Calu3 (cell line): ENCODE measurements around the gene VSTM1. TPM values are rescaled to one million over a fixed set of nuclear protein-coding genes. Genes with fewer than 3 reads are reported as not detected.
"Not testable (repeated sequence)": the region's sequence is repeated elsewhere in the genome, so short reads cannot be mapped to it uniquely, and the experiment has no call there.

Experiments used
- BruUV-seq: library from RNA; stranded (reverse); fragments of 400-500 nt; replicated peaks from 2 replicates; lab custom pipeline; 2021; lab: Mats Ljungman, UMichigan
- CTCF ChIA-PET: fragments of 300-600 bp; sonication (Branson Sonifier 250); formaldehyde crosslinking; loops from one replicate; lab custom pipeline; 2022; ENCODE audit warnings: antibody characterized with exemption; lab: Charles Lee
- DNase-seq: peaks from one replicate; pipeline ENCODE4 v3.0.0; 2022
- H3K27ac Mint-ChIP-seq: one replicate; pipeline ENCODE4 v1.8.0; 2022; ENCODE audit warnings: mixed read lengths; ENCODE audit not compliant: unreplicated experiment
- H3K27me3 Mint-ChIP-seq: one replicate; pipeline ENCODE4 v1.8.0; 2022; ENCODE audit warnings: mixed read lengths; ENCODE audit not compliant: unreplicated experiment
- H3K36me3 Mint-ChIP-seq: one replicate; pipeline ENCODE4 v1.8.0; 2022; ENCODE audit warnings: mild to moderate bottlenecking, moderate library complexity, mixed read lengths; ENCODE audit not compliant: insufficient read depth, unreplicated experiment
- H3K4me1 Mint-ChIP-seq: one replicate; pipeline ENCODE4 v1.8.0; 2022; ENCODE audit warnings: mild to moderate bottlenecking, low read depth, mixed read lengths; ENCODE audit not compliant: unreplicated experiment
- H3K4me3 Mint-ChIP-seq: one replicate; pipeline ENCODE4 v1.8.0; 2022; ENCODE audit warnings: mild to moderate bottlenecking, low read depth, moderate library complexity, mixed read lengths; ENCODE audit not compliant: unreplicated experiment
- H3K9me3 Mint-ChIP-seq: one replicate; pipeline ENCODE4 v1.8.0; 2022; ENCODE audit warnings: low read depth, mixed read lengths; ENCODE audit not compliant: unreplicated experiment
- intact Hi-C: fragments of 100-400 bp; cut with micrococcal nuclease; formaldehyde crosslinking; loops from one replicate; pipeline ENCODE4 v1.10.0; 2022; ENCODE audit not compliant: unreplicated experiment
- total RNA-seq: library from RNA; stranded (reverse); gene quantifications from 2 replicates; pipeline ENCODE4 v1.2.3, GENCODE V29; 2022
- TF ChIP-seq, protein P1 (sequence below): fragments of 200-600 bp; IDR thresholded peaks from one replicate; pipeline ENCODE4 v1.8.0; 2022; ENCODE audit warnings: antibody characterized with exemption; ENCODE audit not compliant: unreplicated experiment

VSTM1 gene
- total RNA-seq, 1 experiment from 2014 or later: not detected

DNA sequence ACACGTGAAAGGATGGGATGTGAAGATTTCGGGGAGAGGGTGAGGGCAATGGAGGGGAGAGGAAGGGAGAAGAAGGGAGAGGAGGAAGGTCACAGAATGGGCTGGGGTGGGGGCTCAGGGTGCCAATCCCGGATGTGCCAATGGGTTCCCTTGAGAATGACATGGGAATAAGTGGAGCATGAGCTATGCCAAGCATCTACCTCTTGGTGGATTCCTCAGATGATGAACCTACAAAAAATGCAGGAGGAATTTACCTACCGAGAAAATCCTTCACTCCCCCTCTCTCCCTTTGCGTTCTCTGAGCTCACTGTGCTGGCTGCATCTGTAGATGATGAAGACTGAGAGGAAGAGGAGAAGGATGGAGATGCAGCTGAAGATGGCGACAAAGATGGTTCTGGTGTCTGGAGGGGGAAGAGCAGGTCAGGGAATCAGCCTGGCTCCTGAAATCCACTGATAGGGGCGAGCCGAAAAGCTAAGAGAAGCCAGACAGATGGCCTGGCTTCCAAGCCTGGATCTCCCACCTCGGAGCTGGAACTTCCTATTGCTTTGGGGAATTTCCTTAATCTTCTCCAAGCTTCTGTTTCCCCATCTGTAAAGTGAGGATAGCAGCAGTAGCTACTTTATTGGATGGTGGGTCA, 21.6 kb downstream of the VSTM1 start:
- TF ChIP-seq, protein P1, sequence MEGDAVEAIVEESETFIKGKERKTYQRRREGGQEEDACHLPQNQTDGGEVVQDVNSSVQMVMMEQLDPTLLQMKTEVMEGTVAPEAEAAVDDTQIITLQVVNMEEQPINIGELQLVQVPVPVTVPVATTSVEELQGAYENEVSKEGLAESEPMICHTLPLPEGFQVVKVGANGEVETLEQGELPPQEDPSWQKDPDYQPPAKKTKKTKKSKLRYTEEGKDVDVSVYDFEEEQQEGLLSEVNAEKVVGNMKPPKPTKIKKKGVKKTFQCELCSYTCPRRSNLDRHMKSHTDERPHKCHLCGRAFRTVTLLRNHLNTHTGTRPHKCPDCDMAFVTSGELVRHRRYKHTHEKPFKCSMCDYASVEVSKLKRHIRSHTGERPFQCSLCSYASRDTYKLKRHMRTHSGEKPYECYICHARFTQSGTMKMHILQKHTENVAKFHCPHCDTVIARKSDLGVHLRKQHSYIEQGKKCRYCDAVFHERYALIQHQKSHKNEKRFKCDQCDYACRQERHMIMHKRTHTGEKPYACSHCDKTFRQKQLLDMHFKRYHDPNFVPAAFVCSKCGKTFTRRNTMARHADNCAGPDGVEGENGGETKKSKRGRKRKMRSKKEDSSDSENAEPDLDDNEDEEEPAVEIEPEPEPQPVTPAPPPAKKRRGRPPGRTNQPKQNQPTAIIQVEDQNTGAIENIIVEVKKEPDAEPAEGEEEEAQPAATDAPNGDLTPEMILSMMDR: no peak
- H3K4me1 Mint-ChIP-seq: no peaks in the 10 kb centered on the region
- no peak overlapping the region for H3K27ac Mint-ChIP-seq
- H3K27me3 Mint-ChIP-seq: peaks cover 52% of the 10 kb centered on the region
- no peak for DNase-seq
- no TSS peak for BruUV-seq
- H3K9me3 Mint-ChIP-seq: no peaks in the 10 kb centered on the region
- CTCF ChIA-PET: interaction anchor here (0.5 to 1.3 kb wide), 2 partner anchors 11 to 31 kb away, joined by 3 to 5 read pairs; no protein-coding TSS in a partner anchor
- H3K4me3 Mint-ChIP-seq: no peak overlapping the region
- intact Hi-C loops: no loop called here
- H3K36me3 Mint-ChIP-seq: no peaks in the 10 kb centered on the region

DNA sequence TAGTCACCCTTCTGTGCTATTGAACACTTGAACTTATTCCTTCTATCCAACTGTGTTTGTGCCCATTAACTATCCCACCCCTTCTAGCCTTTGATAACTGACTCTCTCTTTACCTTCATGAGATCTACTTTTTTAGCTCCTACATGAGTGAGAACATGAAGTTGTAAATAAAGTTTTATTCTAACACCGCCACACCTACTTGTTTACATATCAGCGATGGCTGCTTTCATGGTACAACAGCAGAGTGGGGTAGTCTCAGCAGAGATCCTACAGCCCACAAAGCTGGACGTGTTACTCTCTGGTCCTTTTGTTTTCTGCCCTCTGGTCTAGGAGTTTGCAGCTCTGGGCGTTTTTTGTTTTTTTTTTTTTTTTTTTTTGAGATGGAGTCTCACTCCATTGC, 23.7 kb downstream of the VSTM1 start:
- Mint-ChIP-seq H3K9me3 (no peaks in the 10 kb centered on the region), H3K4me3 (no peak overlapping the region), H3K36me3 (no peaks in the 10 kb centered on the region), H3K27me3 (peaks cover 32% of the 10 kb centered on the region), H3K4me1 (no peaks in the 10 kb centered on the region), H3K27ac (no peak overlapping the region)
- intact Hi-C loops: no loop called here
- no peak for DNase-seq
- CTCF ChIA-PET: interaction anchor here (1.5 kb wide), 1 partner anchor 10 kb away, joined by 10 read pairs; no protein-coding TSS in a partner anchor
- TF ChIP-seq, protein P1: no peak
- no TSS peak for BruUV-seq

DNA sequence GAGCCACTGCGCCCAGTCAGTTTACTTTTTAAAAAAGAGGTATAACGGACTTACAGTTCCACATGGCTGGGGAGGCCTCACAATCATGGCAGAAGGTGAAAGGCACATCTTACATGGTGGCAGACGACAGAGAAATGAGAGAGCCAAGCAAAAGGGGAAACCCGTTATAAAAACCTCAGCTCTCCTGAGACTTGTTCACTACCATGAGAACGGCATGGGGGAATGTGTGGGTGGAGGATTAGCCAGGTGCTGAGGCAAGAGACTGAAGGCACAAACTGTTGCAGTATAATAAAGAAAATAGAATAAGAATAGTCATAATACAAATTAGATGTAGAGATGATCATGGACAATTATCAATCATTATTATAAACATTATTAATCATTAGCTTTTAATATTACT, 27.2 kb downstream of the VSTM1 start:
- H3K4me1 Mint-ChIP-seq, BruUV-seq, DNase-seq, H3K27me3 Mint-ChIP-seq, H3K36me3 Mint-ChIP-seq, CTCF ChIA-PET, H3K27ac Mint-ChIP-seq, H3K4me3 Mint-ChIP-seq, H3K9me3 Mint-ChIP-seq, intact Hi-C loops: not testable (repeated sequence)

DNA sequence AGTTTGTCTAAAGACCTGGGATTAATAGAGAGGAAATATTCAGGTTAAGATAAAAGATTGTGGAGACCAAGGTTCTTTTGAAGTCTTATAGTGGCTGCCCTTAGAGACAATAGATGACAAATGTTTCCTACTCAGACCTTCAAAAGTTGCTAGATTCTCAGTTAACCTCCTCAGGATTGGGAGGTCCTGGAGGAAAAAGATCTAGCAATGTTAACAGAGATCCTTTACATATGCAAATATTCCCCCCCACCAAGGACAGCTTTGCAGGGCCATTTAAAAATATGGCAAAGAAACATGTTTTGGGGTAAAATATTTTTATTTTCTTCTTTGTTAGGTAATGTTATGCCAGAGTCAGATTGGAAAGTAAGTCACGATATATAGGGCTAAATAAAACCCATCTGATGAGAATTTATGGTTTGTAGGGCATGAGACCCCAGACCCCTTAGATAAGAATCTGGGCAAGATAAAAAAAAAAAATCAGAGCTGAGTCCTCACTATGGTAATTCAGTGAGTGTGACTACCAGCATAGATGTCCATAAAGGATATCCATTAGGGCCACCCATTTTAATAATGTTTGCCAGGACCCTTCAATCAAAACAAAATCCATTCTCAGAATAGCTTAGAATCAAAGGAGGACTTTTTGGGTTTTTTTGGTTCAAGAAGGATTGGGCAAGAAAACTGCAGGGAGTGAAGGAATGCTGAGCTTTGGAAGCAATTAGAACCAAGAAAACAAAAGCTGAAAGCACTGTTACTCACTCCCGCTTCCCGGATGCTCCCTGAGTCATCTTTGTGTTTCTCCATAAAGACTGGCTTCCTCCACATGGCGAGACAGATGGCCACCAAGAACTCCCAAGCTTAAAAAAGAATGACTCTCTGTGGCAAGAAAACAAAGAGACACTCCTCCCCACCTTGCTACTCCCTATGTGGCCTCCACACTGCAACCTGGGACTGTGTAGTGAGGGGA, 28.2 kb downstream of the VSTM1 start:
- Mint-ChIP-seq H3K4me3 (no peak overlapping the region), H3K9me3 (no peaks in the 10 kb centered on the region), H3K27me3 (no peaks in the 10 kb centered on the region), H3K36me3 (no peaks in the 10 kb centered on the region), H3K27ac (no peak overlapping the region), H3K4me1 (peaks cover 12% of the 10 kb centered on the region)
- DNase-seq: no peak
- no TSS peak for BruUV-seq
- intact Hi-C loops: no loop called here
- CTCF ChIA-PET: interaction anchor here (0.6 to 0.7 kb wide), 2 partner anchors 15 to 1409 kb away, joined by 3 to 4 read pairs; no protein-coding TSS in a partner anchor
- TF ChIP-seq, protein P1: no peak
